Central memory CD8-positive, alpha-beta T cell (primary cell): ENCODE results near the gene TMC3.

Experiments used
- ATAC-seq: fragments of 150-1000 bp; cut with Tn5 transposase; replicated peaks from 2 replicates; pipeline ENCODE4 v1.10.0; 2022; ENCODE audit warnings: mild to moderate bottlenecking, moderate FRiP score, moderate number of reproducible peaks; ENCODE audit not compliant: poor library complexity, severe bottlenecking; ENCODE audit errors: extremely low read depth
- DNase-seq, 2 donors: peaks; one replicate each; pipeline ENCODE4 v3.0.0; 2021; ENCODE audit warnings: low spot score in 2 of 2
- H3K27ac Mint-ChIP-seq: one replicate; pipeline ENCODE4 v1.8.0; 2022; ENCODE audit warnings: low read depth, mild to moderate bottlenecking, moderate library complexity, mixed read lengths
- H3K27me3 Mint-ChIP-seq: one replicate; pipeline ENCODE4 v1.8.0; 2022; ENCODE audit warnings: mixed read lengths
- H3K36me3 Mint-ChIP-seq: one replicate; pipeline ENCODE4 v1.8.0; 2022; ENCODE audit warnings: mild to moderate bottlenecking, moderate library complexity, mixed read lengths; ENCODE audit not compliant: insufficient read depth
- H3K4me1 Mint-ChIP-seq: one replicate; pipeline ENCODE4 v1.8.0; 2022; ENCODE audit warnings: mixed read lengths
- H3K4me3 Mint-ChIP-seq: one replicate; pipeline ENCODE4 v1.8.0; 2022; ENCODE audit warnings: mild to moderate bottlenecking, moderate library complexity, mixed read lengths
- H3K9me3 Mint-ChIP-seq: one replicate; pipeline ENCODE4 v1.8.0; 2022; ENCODE audit warnings: mixed read lengths

The TMC3 gene

GRCh38 chr15:81309647-81310450, 64.2 kb downstream of the TMC3 start:
- no peak for ATAC-seq
- Mint-ChIP-seq H3K4me1 (peaks cover 62% of the 10 kb centered on the region), H3K36me3 (peaks cover 64% of the 10 kb centered on the region), H3K4me3 (no peak overlapping the region), H3K27me3 (no peaks in the 10 kb centered on the region), H3K9me3 (no peaks in the 10 kb centered on the region), H3K27ac (peak overlapping the region; percentile 65)
- DNase-seq = no peak

- Mint-ChIP-seq H3K4me1 (peaks cover 69% of the 10 kb centered on the region), H3K36me3 (peaks cover 77% of the 10 kb centered on the region), H3K27me3 (no peaks in the 10 kb centered on the region), H3K27ac (no peak overlapping the region), H3K9me3 (no peaks in the 10 kb centered on the region), H3K4me3 (no peak overlapping the region)
- no peak for DNase-seq
- ATAC-seq = no peak
These were observed 65.8 kb downstream of the TMC3 start for GRCh38 chr15:81308260-81308659.

DNA sequence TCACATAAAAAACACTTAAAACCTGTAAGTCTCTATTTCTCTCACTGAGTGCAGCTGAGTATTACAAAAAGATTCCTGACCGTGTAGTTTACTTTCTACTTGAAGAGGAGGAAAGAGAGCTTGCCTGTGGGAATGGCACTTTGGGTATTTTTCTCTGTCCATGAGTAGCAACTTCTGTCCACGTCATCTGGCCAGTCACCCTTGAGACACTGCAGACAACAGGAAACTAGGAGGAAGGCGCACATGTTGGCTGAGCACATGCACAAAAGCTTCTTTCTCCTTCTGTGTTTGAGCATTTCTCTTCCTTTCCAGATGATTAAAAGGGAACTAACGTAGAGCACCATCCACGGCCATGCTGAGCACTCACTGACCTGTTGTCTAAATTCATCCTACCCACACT, 69.8 kb downstream of the TMC3 start:
- DNase-seq (no peak), ATAC-seq (no peak)
- H3K4me3 Mint-ChIP-seq = peak overlapping the region; percentile 99
- H3K9me3 Mint-ChIP-seq = no peaks in the 10 kb centered on the region
- peak overlapping the region; percentile 98 for H3K27ac Mint-ChIP-seq
- peaks cover 74% of the 10 kb centered on the region for H3K4me1 Mint-ChIP-seq
- no peaks in the 10 kb centered on the region for H3K27me3 Mint-ChIP-seq
- H3K36me3 Mint-ChIP-seq = peaks cover 95% of the 10 kb centered on the region

DNA sequence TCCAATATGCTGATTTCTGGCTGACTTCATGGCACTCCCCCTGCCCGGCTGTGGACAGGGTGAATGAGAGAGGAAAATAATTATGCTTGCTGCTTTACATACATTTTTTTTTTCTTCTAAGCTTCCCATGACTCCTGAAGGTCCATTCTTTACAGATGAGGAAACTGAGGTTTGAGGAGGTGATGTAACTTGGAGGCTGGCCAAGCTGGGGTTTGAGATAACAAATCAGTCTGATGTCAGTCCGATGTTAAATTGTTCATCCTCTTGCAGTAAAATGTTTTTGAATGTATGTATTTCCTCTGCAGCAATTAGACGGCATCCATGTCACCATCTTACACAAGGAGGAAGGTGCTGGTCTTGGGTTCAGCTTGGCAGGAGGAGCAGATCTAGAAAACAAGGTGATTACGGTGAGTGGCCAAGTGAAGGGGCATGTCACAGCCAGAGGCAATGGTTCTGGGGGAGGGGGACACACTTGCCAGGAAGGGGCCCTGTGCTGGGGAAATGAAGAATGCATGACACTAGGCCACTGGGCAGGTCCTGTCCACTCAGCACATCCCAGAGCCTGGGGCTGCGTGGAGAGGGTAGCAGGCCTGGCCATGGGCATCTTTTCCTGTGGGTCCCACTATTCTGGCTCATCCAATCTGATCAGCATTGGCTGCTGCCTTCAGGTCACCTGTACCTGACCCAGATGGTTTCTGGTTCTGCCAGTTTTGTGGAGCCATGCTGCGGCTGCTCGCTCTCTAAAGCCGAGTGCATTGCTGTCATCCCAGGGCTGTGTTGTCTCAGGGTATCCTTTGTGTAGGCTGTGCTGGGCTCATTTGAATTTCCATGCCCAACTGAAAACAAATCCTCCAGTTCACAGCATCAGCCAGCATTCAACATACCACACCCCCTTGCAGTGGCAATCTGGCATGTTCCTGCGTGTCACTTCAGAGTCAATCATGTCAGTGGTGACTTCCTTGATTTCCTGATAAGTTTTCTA, 70.5 kb downstream of the TMC3 start:
- peak overlapping the region; percentile 99 for H3K4me3 Mint-ChIP-seq
- peaks cover 95% of the 10 kb centered on the region for H3K36me3 Mint-ChIP-seq
- peak; percentile 40 for ATAC-seq
- no peak for DNase-seq
- H3K9me3 Mint-ChIP-seq = no peaks in the 10 kb centered on the region
- peak overlapping the region; percentile 98 for H3K27ac Mint-ChIP-seq
- peaks cover 77% of the 10 kb centered on the region for H3K4me1 Mint-ChIP-seq
- H3K27me3 Mint-ChIP-seq = no peaks in the 10 kb centered on the region

GRCh38 chr15:81302701-81303109, 71.3 kb downstream of the TMC3 start:
- H3K9me3 Mint-ChIP-seq = no peaks in the 10 kb centered on the region
- no peaks in the 10 kb centered on the region for H3K27me3 Mint-ChIP-seq
- H3K36me3 Mint-ChIP-seq = peaks cover 95% of the 10 kb centered on the region
- ATAC-seq (peak; percentile 30), DNase-seq (no peak)
- peak overlapping the region; percentile 99 for H3K4me3 Mint-ChIP-seq
- H3K27ac Mint-ChIP-seq = peak overlapping the region; percentile 98
- peaks cover 84% of the 10 kb centered on the region for H3K4me1 Mint-ChIP-seq

- peaks cover 91% of the 10 kb centered on the region for H3K36me3 Mint-ChIP-seq
- DNase-seq (no peak), ATAC-seq (no peak)
- peaks cover 90% of the 10 kb centered on the region for H3K4me1 Mint-ChIP-seq
- H3K4me3 Mint-ChIP-seq = peak overlapping the region; percentile 99
- H3K9me3 Mint-ChIP-seq = no peaks in the 10 kb centered on the region
- peak overlapping the region; percentile 98 for H3K27ac Mint-ChIP-seq
- H3K27me3 Mint-ChIP-seq = no peaks in the 10 kb centered on the region
These were observed 72.1 kb downstream of the TMC3 start for GRCh38 chr15:81301815-81302399.

GRCh38 chr15:81301385-81301784, 72.6 kb downstream of the TMC3 start:
- Mint-ChIP-seq H3K27me3 (no peaks in the 10 kb centered on the region), H3K4me1 (peaks cover 90% of the 10 kb centered on the region), H3K27ac (peak overlapping the region; percentile 98), H3K4me3 (peak overlapping the region; percentile 99), H3K36me3 (peaks cover 89% of the 10 kb centered on the region), H3K9me3 (no peaks in the 10 kb centered on the region)
- no peak for DNase-seq
- no peak for ATAC-seq

GRCh38 chr15:81299630-81300273, 74.3 kb downstream of the TMC3 start:
- H3K36me3 Mint-ChIP-seq = peaks cover 72% of the 10 kb centered on the region
- ATAC-seq = no peak
- H3K27me3 Mint-ChIP-seq = no peaks in the 10 kb centered on the region

DNA sequence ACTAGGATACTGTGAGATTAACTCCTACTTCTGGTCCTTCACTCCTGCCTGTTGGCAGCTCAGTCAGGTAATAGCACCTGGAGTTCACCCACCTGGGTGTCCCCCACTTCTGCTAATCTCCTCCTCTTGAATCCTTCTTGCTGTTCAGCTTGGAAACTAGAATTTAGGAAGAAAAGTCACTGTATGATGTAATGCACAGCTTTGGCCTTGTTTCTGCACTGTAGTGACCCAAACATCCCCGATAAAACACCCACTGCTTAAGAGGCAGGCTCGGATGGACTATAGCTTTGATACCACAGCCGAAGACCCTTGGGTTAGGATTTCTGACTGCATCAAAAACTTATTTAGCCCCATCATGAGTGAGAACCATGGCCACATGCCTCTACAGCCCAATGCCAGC, 74.9 kb downstream of the TMC3 start:
- Mint-ChIP-seq H3K36me3 (peaks cover 68% of the 10 kb centered on the region), H3K27ac (peak overlapping the region; percentile 98), H3K9me3 (no peaks in the 10 kb centered on the region), H3K4me3 (peak overlapping the region; percentile 99), H3K4me1 (peaks cover 98% of the 10 kb centered on the region), H3K27me3 (no peaks in the 10 kb centered on the region)
- ATAC-seq = no peak
- no peak for DNase-seq

More at GRCh38 chr15:81299630-81300273, 74.3 kb downstream of the TMC3 start:
- Mint-ChIP-seq H3K27ac (peak overlapping the region; percentile 98), H3K9me3 (no peaks in the 10 kb centered on the region), H3K4me1 (peaks cover 98% of the 10 kb centered on the region), H3K4me3 (peak overlapping the region; percentile 99)
- DNase-seq = no peak

DNA sequence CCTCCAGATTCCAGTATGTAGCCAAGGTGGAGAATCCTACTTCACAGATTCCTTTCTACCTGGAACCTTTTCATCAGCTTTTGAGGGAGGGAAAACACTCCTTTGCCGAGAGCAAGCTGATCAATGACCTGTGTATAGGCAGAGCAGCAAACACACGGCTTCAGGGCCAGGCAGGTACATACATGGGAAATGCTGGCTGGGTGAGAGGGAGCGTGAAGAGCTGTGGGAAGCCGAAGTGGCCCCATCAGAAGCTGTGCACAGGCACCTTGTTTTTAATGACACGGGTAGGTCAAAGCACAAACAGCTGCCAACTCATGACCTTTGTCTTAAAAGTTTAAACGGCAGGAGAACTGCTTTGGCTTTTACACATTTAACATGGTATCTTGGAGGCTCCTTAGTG, 75.4 kb downstream of the TMC3 start:
- Mint-ChIP-seq H3K36me3 (peaks cover 66% of the 10 kb centered on the region), H3K27me3 (no peaks in the 10 kb centered on the region), H3K4me1 (peaks cover 98% of the 10 kb centered on the region), H3K4me3 (peak overlapping the region; percentile 99), H3K27ac (peak overlapping the region; percentile 98), H3K9me3 (no peaks in the 10 kb centered on the region)
- no peak for ATAC-seq
- no peak for DNase-seq

GRCh38 chr15:81297603-81298575, 76.1 kb downstream of the TMC3 start:
- H3K27me3 Mint-ChIP-seq = no peaks in the 10 kb centered on the region
- H3K36me3 Mint-ChIP-seq = peaks cover 59% of the 10 kb centered on the region
- peak overlapping the region; percentile 98 for H3K27ac Mint-ChIP-seq
- no peak for ATAC-seq
- H3K9me3 Mint-ChIP-seq = no peaks in the 10 kb centered on the region
- no peak for DNase-seq
- H3K4me1 Mint-ChIP-seq = peaks cover 98% of the 10 kb centered on the region
- peak overlapping the region; percentile 99 for H3K4me3 Mint-ChIP-seq
